Measurements from ENCODE around the gene GPATCH1.

DNA sequence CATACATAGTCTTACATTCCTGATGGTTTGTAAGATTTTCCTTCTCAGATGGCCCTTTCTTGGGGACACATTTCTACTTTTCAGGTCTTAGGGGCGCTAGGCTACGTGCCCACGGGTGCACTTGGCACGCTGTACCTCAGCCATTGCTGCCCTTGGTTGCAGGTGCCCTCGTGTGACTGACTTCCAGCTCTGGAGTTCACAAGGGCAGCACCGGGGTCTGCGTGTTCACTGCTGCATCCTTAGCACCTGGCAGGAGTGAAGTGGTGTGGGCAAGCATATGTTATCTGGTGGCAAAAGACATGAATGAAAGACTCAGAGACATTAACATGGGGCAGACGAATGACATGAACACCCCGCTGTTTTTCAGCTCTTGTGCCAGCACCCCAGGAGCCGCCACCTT lies 37.7 kb downstream of the GPATCH1 start:
- TF ChIP-seq CTCF (IDR thresholded peaks at IDR 0.05; ENCODE audit: low read length), result no peak
- no peak for TF ChIP-seq EZH2 (IDR thresholded peaks at IDR 0.05; ENCODE audit: borderline replicate concordance, low read length)
